GM23248 (cell line): ENCODE results near the gene CDH13.

ENCODE experiments used
- EZH2 ChIP-seq: fragments of 200-600 bp; sonication (generic); IDR thresholded peaks from 2 replicates; pipeline ENCODE4 v1.6.1; 2018; ENCODE audit warnings: antibody characterized with exemption, mild to moderate bottlenecking; ENCODE audit not compliant: insufficient read depth, poor library complexity, severe bottlenecking
- EZH2phosphoT487 ChIP-seq: fragments of 200-600 bp; sonication (generic); IDR thresholded peaks from 2 replicates; pipeline ENCODE4 v1.6.1; 2018; ENCODE audit warnings: antibody characterized with exemption, moderate library complexity, mild to moderate bottlenecking, low read depth; ENCODE audit not compliant: insufficient read depth

- TF ChIP-seq EZH2 (no peak), EZH2phosphoT487 (no peak)
Measured at GRCh38 chr16:83762992-83763358, 1136.2 kb downstream of the CDH13 start.
